Thoracic aorta (tissue), 2 donors: ENCODE results near the gene ACSS1. TPM values are rescaled to one million over a fixed set of nuclear protein-coding genes. Genes with fewer than 3 reads are reported as not detected.

Experiments
- ATAC-seq: fragments of 150-250 bp; one replicate; pipeline ENCODE4 v1.8.0; 2017; ENCODE audit warnings: low read depth; ENCODE audit not compliant: insufficient number of reproducible peaks, low FRiP score
- DNase-seq: peaks from one replicate; pipeline ENCODE4 v3.0.0-alpha.2; 2020; ENCODE audit warnings: low spot score
- H3K27ac ChIP-seq, 2 donors: fragments of 200-600 bp; sonication (generic); 1 replicate in 1 of 2; 2 replicates in 1 of 2; pipeline ENCODE4 v1.5.1; 2016; ENCODE audit warnings: mild to moderate bottlenecking in 2 of 2, moderate library complexity in 2 of 2
- H3K27me3 ChIP-seq: fragments of 200-600 bp; sonication (generic); replicated peaks from 2 replicates; pipeline ENCODE4 v1.6.0; 2016; ENCODE audit warnings: mild to moderate bottlenecking; ENCODE audit not compliant: insufficient read depth
- H3K36me3 ChIP-seq: fragments of 200-600 bp; sonication (generic); one replicate; pipeline ENCODE4 v1.5.1; 2016
- H3K4me1 ChIP-seq, 2 donors: fragments of 200-600 bp; sonication (generic); 1 replicate in 1 of 2; 2 replicates in 1 of 2; pipeline versions ENCODE4 v1.5.1 to v1.6.0; 2016; ENCODE audit warnings: low read depth in 2 of 2, mild to moderate bottlenecking in 1 of 2; ENCODE audit not compliant: control insufficient read depth in 1 of 2
- H3K4me3 ChIP-seq: fragments of 200-600 bp; sonication (generic); 2 replicates; pipeline ENCODE4 v1.5.1; 2016; ENCODE audit warnings: mild to moderate bottlenecking
- H3K9me3 ChIP-seq: fragments of 200-600 bp; sonication (generic); 2 replicates; pipeline ENCODE4 v1.5.1; 2016
- CTCF ChIP-seq: fragments of 200-600 bp; sonication (generic); IDR thresholded peaks from one replicate; pipeline ENCODE4 v1.5.1; 2019; ENCODE audit warnings: antibody characterized with exemption
- total RNA-seq, 2 donors: library from RNA; depleted of rRNA; stranded (reverse); fragments of >200 nt; gene quantifications; one replicate each; pipeline versions ENCODE4 v1.1.0 to v1.2.3, GENCODE V29; 2016

The ACSS1 gene
- total RNA-seq, 2 donors from 2014 or later: 26.0 to 31.7 TPM

GRCh38 chr20:24971376-24972101, 86.4 kb downstream of the ACSS1 start:
- H3K27ac ChIP-seq: no peak overlapping the region
- H3K4me3 ChIP-seq: no peak overlapping the region
- no peak for TF ChIP-seq CTCF
- DNase-seq (no peak), ATAC-seq (no peak)
- peaks cover 51% of the 10 kb centered on the region for H3K36me3 ChIP-seq
- no peaks in the 10 kb centered on the region for H3K27me3 ChIP-seq
- H3K4me1 ChIP-seq: no peaks in the 10 kb centered on the region
- no peaks in the 10 kb centered on the region for H3K9me3 ChIP-seq

GRCh38 chr20:24970754-24971153, 87.2 kb downstream of the ACSS1 start:
- DNase-seq (no peak), ATAC-seq (no peak)
- Histone ChIP-seq H3K4me1 (no peaks in the 10 kb centered on the region), H3K4me3 (no peak overlapping the region), H3K27ac (no peak overlapping the region), H3K36me3 (peaks cover 51% of the 10 kb centered on the region), H3K9me3 (no peaks in the 10 kb centered on the region), H3K27me3 (no peaks in the 10 kb centered on the region)
- TF ChIP-seq CTCF: no peak

- Histone ChIP-seq H3K4me1 (no peaks in the 10 kb centered on the region), H3K36me3 (peaks cover 54% of the 10 kb centered on the region), H3K27ac (no peak overlapping the region), H3K9me3 (no peaks in the 10 kb centered on the region), H3K27me3 (no peaks in the 10 kb centered on the region), H3K4me3 (no peak overlapping the region)
- ATAC-seq: no peak
- TF ChIP-seq CTCF: no peak
- DNase-seq: no peak
Measured at GRCh38 chr20:24970030-24970553, 87.8 kb downstream of the ACSS1 start.

- TF ChIP-seq CTCF: no peak
- Histone ChIP-seq H3K27ac (no peak overlapping the region), H3K4me3 (no peak overlapping the region), H3K4me1 (no peaks in the 10 kb centered on the region), H3K36me3 (peaks cover 56% of the 10 kb centered on the region), H3K9me3 (no peaks in the 10 kb centered on the region), H3K27me3 (no peaks in the 10 kb centered on the region)
- DNase-seq (no peak), ATAC-seq (no peak)
Measured at GRCh38 chr20:24969186-24970029, 88.5 kb downstream of the ACSS1 start.

GRCh38 chr20:24968278-24968800, 89.6 kb downstream of the ACSS1 start:
- ATAC-seq: no peak

More at GRCh38 chr20:24968278-24968800, 89.6 kb downstream of the ACSS1 start:
- H3K9me3 ChIP-seq: no peaks in the 10 kb centered on the region
- H3K36me3 ChIP-seq: peaks cover 60% of the 10 kb centered on the region
- no peak for DNase-seq
- H3K27me3 ChIP-seq: no peaks in the 10 kb centered on the region
- H3K27ac ChIP-seq: no peak overlapping the region
- TF ChIP-seq CTCF: no peak
- no peaks in the 10 kb centered on the region for H3K4me1 ChIP-seq
- no peak overlapping the region for H3K4me3 ChIP-seq
